ENCODE data around the gene LRIG2. TPM values are rescaled to one million over a fixed set of nuclear protein-coding genes. Genes with fewer than 3 reads are reported as not detected.
"Not testable (repeated sequence)": the region's sequence is repeated elsewhere in the genome, so short reads cannot be mapped to it uniquely, and the experiment has no call there.

The LRIG2 gene
- polyA plus RNA-seq, 3 donors = 16.5 to 21.4 (median 16.9) TPM

GRCh38 chr1:113141650-113142473 is 68.9 kb downstream of the LRIG2 start:
- no peak for DNase-seq (ENCODE audit: extremely low read depth in 1 of 11, low read depth in 9 of 11, low spot score in 4 of 11)

GRCh38 chr1:113142791-113143190 is 69.8 kb downstream of the LRIG2 start:
- DNase-seq (ENCODE audit: extremely low read depth in 1 of 11, low read depth in 9 of 11, low spot score in 4 of 11) = no peak

GRCh38 chr1:113146242-113147072 is 73.5 kb downstream of the LRIG2 start:
- no peak for DNase-seq (ENCODE audit: extremely low read depth in 1 of 11, low read depth in 9 of 11, low spot score in 4 of 11)

GRCh38 chr1:113147073-113147625 is 74.2 kb downstream of the LRIG2 start:
- DNase-seq (ENCODE audit: extremely low read depth in 1 of 11, low read depth in 9 of 11, low spot score in 4 of 11) = no peak

- DNase-seq (ENCODE audit: extremely low read depth in 1 of 11, low read depth in 9 of 11, low spot score in 4 of 11) = no peak
Measured at GRCh38 chr1:113147826-113148225, 74.8 kb downstream of the LRIG2 start.

- DNase-seq (ENCODE audit: extremely low read depth in 1 of 11, low read depth in 9 of 11, low spot score in 4 of 11) = not testable (repeated sequence)
Measured at GRCh38 chr1:113150494-113150893, 77.5 kb downstream of the LRIG2 start.

GRCh38 chr1:113153116-113153803 is 80.3 kb downstream of the LRIG2 start:
- DNase-seq (ENCODE audit: extremely low read depth in 1 of 11, low read depth in 9 of 11, low spot score in 4 of 11) = peak in 1 of 11 donors; percentile 29

GRCh38 chr1:113156368-113156767 is 83.4 kb downstream of the LRIG2 start:
- DNase-seq (ENCODE audit: extremely low read depth in 1 of 11, low read depth in 9 of 11, low spot score in 4 of 11) = no peak

GRCh38 chr1:113158743-113159142 is 85.7 kb downstream of the LRIG2 start:
- not testable (repeated sequence) for DNase-seq (ENCODE audit: extremely low read depth in 1 of 11, low read depth in 9 of 11, low spot score in 4 of 11)

GRCh38 chr1:113166473-113166872 is 93.5 kb downstream of the LRIG2 start:
- peak in 2 of 11 donors; percentile 21 to 27 for DNase-seq (ENCODE audit: extremely low read depth in 1 of 11, low read depth in 9 of 11, low spot score in 4 of 11)

GRCh38 chr1:113168946-113169345 is 95.9 kb downstream of the LRIG2 start:
- DNase-seq (ENCODE audit: extremely low read depth in 1 of 11, low read depth in 9 of 11, low spot score in 4 of 11) = no peak

- no peak for DNase-seq (ENCODE audit: extremely low read depth in 1 of 11, low read depth in 9 of 11, low spot score in 4 of 11)
Measured at GRCh38 chr1:113169591-113169990, 96.6 kb downstream of the LRIG2 start.

GRCh38 chr1:113170519-113170918 is 97.5 kb downstream of the LRIG2 start:
- no peak for DNase-seq (ENCODE audit: extremely low read depth in 1 of 11, low read depth in 9 of 11, low spot score in 4 of 11)

GRCh38 chr1:113178106-113178505 is 105.1 kb downstream of the LRIG2 start:
- DNase-seq (ENCODE audit: extremely low read depth in 1 of 11, low read depth in 9 of 11, low spot score in 4 of 11) = no peak

GRCh38 chr1:113178522-113178921 is 105.5 kb downstream of the LRIG2 start:
- DNase-seq (ENCODE audit: extremely low read depth in 1 of 11, low read depth in 9 of 11, low spot score in 4 of 11) = no peak
